T-cell (primary cell): ENCODE data around the gene CCDC86. TPM values are rescaled to one million over a fixed set of nuclear protein-coding genes. Genes with fewer than 3 reads are reported as not detected.

Source experiments
- ATAC-seq, 4 experiments: fragments of 200-7000 bp in 3 of 4; fragments of 150-1000 bp in 1 of 4; cut with Tn5 transposase; replicated peaks in 1 of 4; 1 replicate in 3 of 4; 2 replicates in 1 of 4; pipeline ENCODE4 v1.10.0; 2021; ENCODE audit warnings: moderate library complexity in 3 of 4, mild to moderate bottlenecking in 2 of 4, moderate number of reproducible peaks in 1 of 4
- CTCF ChIA-PET, 2 donors: fragments of 300-600 bp; sonication (Branson Sonifier 250); formaldehyde crosslinking; loops; one replicate each; lab custom pipeline; 2022; ENCODE audit warnings: antibody characterized with exemption in 2 of 2; lab: Charles Lee
- POLR2A ChIA-PET, 2 donors: fragments of 300-600 bp; sonication (Branson Sonifier 250); formaldehyde crosslinking; loops; one replicate each; lab custom pipeline; 2022; ENCODE audit warnings: antibody characterized with exemption in 2 of 2; lab: Charles Lee
- DNase-seq, 35 experiments: peaks; one replicate each; pipeline versions ENCODE4 v3.0.0 to v3.0.0-alpha.2; 2013 to 2023
- H3K27ac ChIP-seq: one replicate; pipeline ENCODE4 v1.5.1; 2013; ENCODE audit warnings: low read length
- H3K27me3 ChIP-seq, 2 experiments: replicated peaks in 1 of 2; 1 replicate in 1 of 2; 2 replicates in 1 of 2; pipeline versions ENCODE4 v1.6.1 to v1.7.0; 2013; ENCODE audit warnings: low read length in 1 of 2, mixed read lengths in 1 of 2; ENCODE audit not compliant: control insufficient read depth in 2 of 2, insufficient read depth in 2 of 2; ENCODE audit errors: extremely low read depth in 1 of 2
- H3K36me3 ChIP-seq, 2 donors: 1 replicate in 1 of 2; 2 replicates in 1 of 2; pipeline versions ENCODE4 v1.6.1 to v1.7.0; 2013; ENCODE audit warnings: low read length in 1 of 2; ENCODE audit not compliant: control insufficient read depth in 2 of 2, insufficient read depth in 1 of 2; ENCODE audit errors: extremely low read depth in 1 of 2
- H3K4me1 ChIP-seq, 2 experiments: 1 replicate in 1 of 2; 2 replicates in 1 of 2; pipeline versions ENCODE4 v1.6.1 to v1.7.0; 2013; ENCODE audit warnings: low read length in 2 of 2, mixed read lengths in 1 of 2; ENCODE audit not compliant: insufficient read depth in 2 of 2, control insufficient read depth in 1 of 2; ENCODE audit errors: extremely low read depth in 1 of 2
- H3K4me3 ChIP-seq, 2 donors: 1 replicate in 1 of 2; 2 replicates in 1 of 2; pipeline versions ENCODE4 v1.5.1 to v1.7.0; 2013; ENCODE audit warnings: mild to moderate bottlenecking in 2 of 2, low read length in 1 of 2, moderate library complexity in 1 of 2; ENCODE audit not compliant: control insufficient read depth in 1 of 2; ENCODE audit errors: extremely low read depth in 1 of 2
- H3K9me3 ChIP-seq: 2 replicates; pipeline ENCODE4 v1.7.0; 2013
- H3K27ac Mint-ChIP-seq, 2 donors: one replicate each; pipeline ENCODE4 v1.8.0; 2020 to 2021; ENCODE audit warnings: mild to moderate bottlenecking in 2 of 2, mixed read lengths in 2 of 2
- H3K27me3 Mint-ChIP-seq, 2 donors: one replicate each; pipeline ENCODE4 v1.8.0; 2021 to 2022; ENCODE audit warnings: mixed read lengths in 2 of 2
- H3K36me3 Mint-ChIP-seq: one replicate; pipeline ENCODE4 v1.8.0; 2021; ENCODE audit warnings: mixed read lengths
- H3K4me1 Mint-ChIP-seq, 3 donors: one replicate each; pipeline ENCODE4 v1.8.0; 2020 to 2022; ENCODE audit warnings: mixed read lengths in 3 of 3, mild to moderate bottlenecking in 1 of 3
- H3K4me3 Mint-ChIP-seq, 3 donors: one replicate each; pipeline ENCODE4 v1.8.0; 2020 to 2022; ENCODE audit warnings: mild to moderate bottlenecking in 3 of 3, mixed read lengths in 3 of 3, moderate library complexity in 3 of 3
- H3K9me3 Mint-ChIP-seq, 3 donors: one replicate each; pipeline ENCODE4 v1.8.0; 2020 to 2022; ENCODE audit warnings: mixed read lengths in 3 of 3
- WGBS: methylation state at CpG from one replicate; pipeline ENCODE4 v1.1.5; 2013; ENCODE audit warnings: missing lambda C conversion rate; ENCODE audit not compliant: insufficient coverage; 5-methylcytosine and 5-hydroxymethylcytosine counted together
- total RNA-seq, 35 experiments: library from RNA in 6 of 35; stranded (reverse) in 6 of 35; fragments of 120-200 nt in 1 of 35; gene quantifications; one replicate each; pipeline versions ENCODE4 v1.2.1 to v1.2.4 and lab custom pipeline; 2013 to 2026

The CCDC86 gene
- total RNA-seq, 5 donors from 2014 or later (not counting 1 experiment from before 2014, with no cell fraction given), result 11.6 to 20.7 (median 16.3) TPM

- Mint-ChIP-seq H3K4me3 (no peak overlapping the region), H3K27ac (peak overlapping the region in 1 of 2 donors; percentile 43), H3K27me3 (peaks cover 0 to 4% of the 10 kb centered on the region in 2 donors), H3K36me3 (no peaks in the 10 kb centered on the region), H3K4me1 (peaks cover 11 to 20% (median 19%) of the 10 kb centered on the region in 3 donors), H3K9me3 (no peaks in the 10 kb centered on the region)
- ATAC-seq (no peak), DNase-seq (no peak)
- WGBS, result 64% methylated on average over 6 of the region's 10 CpGs
- Histone ChIP-seq H3K4me1 (peaks cover 8 to 33% of the 10 kb centered on the region in 2 experiments), H3K9me3 (no peaks in the 10 kb centered on the region), H3K27me3 (peaks cover 0 to 39% of the 10 kb centered on the region in 2 experiments), H3K36me3 (no peaks in the 10 kb centered on the region), H3K4me3 (no peak overlapping the region), H3K27ac (no peak overlapping the region)
- CTCF ChIA-PET, result no interaction called here
- POLR2A ChIA-PET, result interaction anchor here in 1 of 2 donors (0.5 kb wide), 1 partner anchor 13 kb away, joined by 3 read pairs; no protein-coding TSS in a partner anchor
Observed at GRCh38 chr11:60867871-60868681, 26.2 kb downstream of the CCDC86 start.

DNA sequence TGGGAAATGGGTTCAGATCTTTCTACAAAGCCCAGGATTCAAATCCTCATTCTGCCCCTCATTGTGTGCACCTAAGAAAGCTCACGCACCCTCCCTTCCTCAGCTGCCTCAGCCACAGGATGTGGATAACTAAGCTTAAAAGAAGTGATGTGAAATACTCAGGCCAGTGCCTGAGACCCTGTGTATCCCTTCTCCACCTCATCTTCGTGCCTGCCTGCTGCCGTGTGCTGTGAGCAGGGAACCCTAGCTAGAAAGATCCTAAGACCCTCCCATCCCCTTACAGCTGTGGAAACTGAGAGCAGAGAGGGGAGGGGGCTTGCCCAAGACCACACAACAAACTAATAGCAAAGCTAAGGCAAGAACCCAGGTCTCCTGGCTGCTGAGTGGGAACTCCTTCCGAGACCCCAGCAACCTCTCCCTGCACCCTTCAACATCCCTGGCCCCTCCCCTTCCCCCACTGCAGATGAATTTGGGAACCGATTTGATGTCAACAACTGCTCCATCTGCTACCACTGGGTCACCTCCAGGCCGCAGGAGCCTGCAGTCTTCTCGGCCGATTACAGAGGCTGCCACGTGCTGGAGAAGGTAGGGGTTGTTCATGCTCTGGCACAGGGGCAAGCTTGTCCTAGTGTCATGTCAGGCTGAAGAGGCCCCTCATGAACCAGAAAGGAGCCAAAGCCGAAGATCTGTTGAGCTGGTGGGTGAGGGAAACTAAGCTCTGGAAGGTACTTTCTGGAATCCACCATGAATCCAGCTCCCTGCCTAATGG lies 27.0 kb downstream of the CCDC86 start:
- DNase-seq (no peak), ATAC-seq (no peak)
- H3K4me1 ChIP-seq, result peaks cover 8 to 40% of the 10 kb centered on the region in 2 experiments
- H3K27me3 Mint-ChIP-seq, result peaks cover 0 to 4% of the 10 kb centered on the region in 2 donors
- no peak overlapping the region for H3K27ac ChIP-seq
- H3K4me3 ChIP-seq, result no peak overlapping the region
- H3K9me3 Mint-ChIP-seq, result no peaks in the 10 kb centered on the region
- POLR2A ChIA-PET, result no interaction called here
- peak overlapping the region in 1 of 2 donors; percentile 43 for H3K27ac Mint-ChIP-seq
- H3K9me3 ChIP-seq, result no peaks in the 10 kb centered on the region
- no peaks in the 10 kb centered on the region for H3K36me3 ChIP-seq
- H3K27me3 ChIP-seq, result peaks cover 0 to 39% of the 10 kb centered on the region in 2 experiments
- H3K4me3 Mint-ChIP-seq, result no peak overlapping the region
- WGBS, result 93% methylated on average over 5 of the region's 10 CpGs
- CTCF ChIA-PET, result interaction anchor here in 1 of 2 donors (0.6 kb wide), 1 partner anchor 393 kb away, joined by 3 read pairs; no protein-coding TSS in a partner anchor
- peaks cover 18 to 21% (median 21%) of the 10 kb centered on the region in 3 donors for H3K4me1 Mint-ChIP-seq
- no peaks in the 10 kb centered on the region for H3K36me3 Mint-ChIP-seq

DNA sequence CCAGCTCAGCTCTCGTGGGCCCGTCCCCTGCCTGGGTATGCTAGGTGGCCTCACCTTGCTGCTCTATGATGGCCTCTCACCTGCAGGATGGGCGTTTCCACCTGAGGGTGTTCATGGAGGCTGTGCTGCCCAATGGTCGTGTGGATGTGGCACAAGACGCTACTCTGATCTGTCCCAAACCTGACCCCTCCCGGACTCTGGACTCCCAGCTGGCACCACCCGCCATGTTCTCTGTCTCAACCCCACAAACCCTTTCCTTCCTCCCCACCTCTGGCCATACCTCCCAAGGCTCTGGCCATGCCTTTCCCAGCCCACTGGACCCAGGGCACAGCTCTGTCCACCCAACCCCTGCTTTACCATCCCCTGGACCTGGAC lies 27.5 kb downstream of the CCDC86 start:
- H3K27ac Mint-ChIP-seq, result no peak overlapping the region
- POLR2A ChIA-PET, result no interaction called here

DNA sequence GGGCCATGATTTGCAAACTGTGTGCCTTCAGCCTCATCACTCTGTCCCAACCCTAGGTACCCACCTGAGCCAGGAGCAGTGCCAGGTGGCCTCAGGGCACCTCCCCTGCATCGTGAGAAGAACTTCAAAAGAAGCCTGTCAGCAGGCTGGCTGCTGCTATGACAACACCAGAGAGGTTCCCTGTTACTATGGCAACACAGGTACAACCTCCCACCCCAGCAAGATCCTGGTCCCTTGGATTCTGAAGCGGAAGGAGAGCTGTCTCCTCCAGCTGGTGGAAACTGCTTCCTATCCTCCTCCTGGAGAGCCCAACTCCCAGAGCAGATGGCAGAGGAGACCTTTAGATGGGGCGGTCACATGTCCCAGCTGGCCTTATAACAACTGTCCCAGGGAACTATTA lies 28.4 kb downstream of the CCDC86 start:
- H3K36me3 Mint-ChIP-seq, result no peaks in the 10 kb centered on the region
- no peaks in the 10 kb centered on the region for H3K36me3 ChIP-seq
- ChIA-PET POLR2A (no interaction called here), CTCF (no interaction called here)
- no peaks in the 10 kb centered on the region for H3K9me3 ChIP-seq
- peaks cover 0 to 39% of the 10 kb centered on the region in 2 experiments for H3K27me3 ChIP-seq
- H3K27ac Mint-ChIP-seq, result peak overlapping the region in 1 of 2 donors; percentile 22
- no peak overlapping the region for H3K4me3 Mint-ChIP-seq
- no peak overlapping the region for H3K27ac ChIP-seq
- 10% methylated on average over 1 of the region's 3 CpGs for WGBS
- H3K9me3 Mint-ChIP-seq, result no peaks in the 10 kb centered on the region
- no peak overlapping the region for H3K4me3 ChIP-seq
- H3K4me1 ChIP-seq, result peaks cover 8 to 40% of the 10 kb centered on the region in 2 experiments
- H3K4me1 Mint-ChIP-seq, result peaks cover 18 to 24% (median 21%) of the 10 kb centered on the region in 3 donors
- ATAC-seq (peak in 1 of 4 experiments; percentile 45), DNase-seq (peak in 1 of 35 experiments; percentile 15)
- H3K27me3 Mint-ChIP-seq, result peaks cover 0 to 4% of the 10 kb centered on the region in 2 donors

More for the DNA sequence above, 27.5 kb downstream of the CCDC86 start:
- Histone ChIP-seq H3K27ac (no peak overlapping the region), H3K4me3 (no peak overlapping the region), H3K9me3 (no peaks in the 10 kb centered on the region), H3K36me3 (no peaks in the 10 kb centered on the region), H3K4me1 (peaks cover 8 to 40% of the 10 kb centered on the region in 2 experiments), H3K27me3 (peaks cover 0 to 39% of the 10 kb centered on the region in 2 experiments)
- H3K4me1 Mint-ChIP-seq, result peaks cover 18 to 24% (median 21%) of the 10 kb centered on the region in 3 donors
- no peaks in the 10 kb centered on the region for H3K9me3 Mint-ChIP-seq
- no peak overlapping the region for H3K4me3 Mint-ChIP-seq
- DNase-seq, result no peak
- peaks cover 0 to 4% of the 10 kb centered on the region in 2 donors for H3K27me3 Mint-ChIP-seq
- CTCF ChIA-PET, result interaction anchor here in 1 of 2 donors (0.6 kb wide), 1 partner anchor 392 kb away, joined by 3 read pairs; no protein-coding TSS in a partner anchor
- WGBS, result 88% methylated on average over 7 of the region's 7 CpGs
- ATAC-seq, result no peak
- no peaks in the 10 kb centered on the region for H3K36me3 Mint-ChIP-seq

GRCh38 chr11:60870733-60871377 lies 28.9 kb downstream of the CCDC86 start:
- Mint-ChIP-seq H3K4me3 (no peak overlapping the region), H3K36me3 (no peaks in the 10 kb centered on the region), H3K4me1 (peaks cover 18 to 24% (median 21%) of the 10 kb centered on the region in 3 donors), H3K9me3 (no peaks in the 10 kb centered on the region), H3K27me3 (peaks cover 0 to 4% of the 10 kb centered on the region in 2 donors), H3K27ac (peak overlapping the region in 1 of 2 donors; percentile 34)
- POLR2A ChIA-PET, result interaction anchor here in 1 of 2 donors (0.5 kb wide), 1 partner anchor 95 kb away, joined by 3 read pairs; no protein-coding TSS in a partner anchor
- H3K9me3 ChIP-seq, result no peaks in the 10 kb centered on the region
- H3K36me3 ChIP-seq, result peaks cover 0 to 2% of the 10 kb centered on the region in 2 donors
- no peak overlapping the region for H3K27ac ChIP-seq
- CTCF ChIA-PET, result no interaction called here
- DNase-seq (no peak), ATAC-seq (peak in 3 of 4 experiments; percentile 6 to 37 (median 35))
- WGBS, result 58% methylated on average over 9 of the region's 13 CpGs
- H3K4me3 ChIP-seq, result no peak overlapping the region
- peaks cover 0 to 39% of the 10 kb centered on the region in 2 experiments for H3K27me3 ChIP-seq
- H3K4me1 ChIP-seq, result peaks cover 8 to 40% of the 10 kb centered on the region in 2 experiments
